HCT116 (cell line): ENCODE data around the gene TENM4.
A peak's percentile ranks its signal among the peaks of the same experiment; 100 is the strongest.

Experiments
- CTCF ChIP-seq, 3 experiments: fragments of 200-600 bp in 1 of 3; sonication (generic) in 1 of 3; IDR thresholded peaks in 2 of 3; conservative IDR thresholded peaks in 1 of 3; 2 replicates each; pipeline ENCODE4 v1.5.1; 2012 to 2017; ENCODE audit warnings: low read depth in 2 of 3, low read length in 2 of 3, antibody characterized with exemption in 1 of 3, borderline replicate concordance in 1 of 3, control low read depth in 1 of 3, mild to moderate bottlenecking in 1 of 3, mixed read lengths in 1 of 3, mixed run types in 1 of 3, moderate library complexity in 1 of 3; ENCODE audit not compliant: insufficient read depth in 1 of 3
- EZH2 ChIP-seq: fragments of 200-600 bp; sonication (generic); IDR thresholded peaks from 2 replicates; pipeline ENCODE4 v1.6.1; 2017; ENCODE audit warnings: antibody characterized with exemption, mixed run types
- EZH2phosphoT487 ChIP-seq: fragments of 200-600 bp; IDR thresholded peaks from 2 replicates; pipeline ENCODE4 v1.6.1; 2018; ENCODE audit warnings: antibody characterized with exemption, borderline replicate concordance
- MAX ChIP-seq: IDR thresholded peaks from 2 replicates; pipeline ENCODE4 v1.6.1; 2012
- POLR2AphosphoS5 ChIP-seq: IDR thresholded peaks from 2 replicates; pipeline ENCODE4 v1.6.1; 2011; ENCODE audit warnings: mild to moderate bottlenecking, low read depth, low read length, moderate library complexity
- REST ChIP-seq: IDR thresholded peaks from 2 replicates; pipeline ENCODE4 v1.6.1; 2012; ENCODE audit warnings: low read depth
- SRF ChIP-seq: IDR thresholded peaks from 2 replicates; pipeline ENCODE4 v1.6.1; 2012; ENCODE audit warnings: low read depth

- TF ChIP-seq EZH2 (no peak), CTCF (IDR thresholded peaks at IDR 0.05 in 2 of 3, conservative IDR thresholded peaks at IDR 0.05 in 1 of 3; ENCODE audit: borderline replicate concordance in 1 of 3, insufficient read depth in 1 of 3, low read depth in 2 of 3, low read length in 2 of 3) (peak; percentile 33 to 55 (median 53); a peak in 4 of 6 replicates), REST (no peak), MAX (no peak), EZH2phosphoT487 (no peak), POLR2AphosphoS5 (no peak), SRF (no peak)
Measured at GRCh38 chr11:79062814-79063762, 377.7 kb downstream of the TENM4 start.
